ENCODE data around the gene MEN1.

The MEN1 gene

GRCh38 chr11:64839335-64839734 is 29.0 kb upstream of the MEN1 start:
- no peak for FAIRE-seq
- DNase-seq (ENCODE audit: insufficient read length, low spot score) = no peak
- TF ChIP-seq CTCF (IDR thresholded peaks at IDR 0.05; ENCODE audit: insufficient read depth, missing control alignments) = no peak

GRCh38 chr11:64838600-64839334 is 28.4 kb upstream of the MEN1 start:
- FAIRE-seq = no peak
- DNase-seq (ENCODE audit: insufficient read length, low spot score) = no peak
- TF ChIP-seq CTCF (IDR thresholded peaks at IDR 0.05; ENCODE audit: insufficient read depth, missing control alignments) = no peak

- DNase-seq (ENCODE audit: insufficient read length, low spot score) (no peak), FAIRE-seq (no peak)
- TF ChIP-seq CTCF (IDR thresholded peaks at IDR 0.05; ENCODE audit: insufficient read depth, missing control alignments) = no peak
Measured at GRCh38 chr11:64837887-64838351, 27.6 kb upstream of the MEN1 start.

- no peak for TF ChIP-seq CTCF (IDR thresholded peaks at IDR 0.05; ENCODE audit: insufficient read depth, missing control alignments)
- DNase-seq (ENCODE audit: insufficient read length, low spot score) = no peak
- no peak for FAIRE-seq
Measured at GRCh38 chr11:64836448-64837072, 26.2 kb upstream of the MEN1 start.

- TF ChIP-seq CTCF (IDR thresholded peaks at IDR 0.05; ENCODE audit: insufficient read depth, missing control alignments) = no peak
- no peak for FAIRE-seq
- no peak for DNase-seq (ENCODE audit: insufficient read length, low spot score)
Measured at GRCh38 chr11:64835616-64836447, 25.5 kb upstream of the MEN1 start.

- no peak for FAIRE-seq
- no peak for DNase-seq (ENCODE audit: insufficient read length, low spot score)
- no peak for TF ChIP-seq CTCF (IDR thresholded peaks at IDR 0.05; ENCODE audit: insufficient read depth, missing control alignments)
Measured at GRCh38 chr11:64834723-64835615, 24.6 kb upstream of the MEN1 start.
